H9 (cell line): ENCODE results near the gene MIPEP. TPM values are rescaled to one million over a fixed set of nuclear protein-coding genes. Genes with fewer than 3 reads are reported as not detected.
A peak's percentile ranks its signal among the peaks of the same experiment; 100 is the strongest.
"Not testable (repeated sequence)": the region's sequence is repeated elsewhere in the genome, so short reads cannot be mapped to it uniquely, and the experiment has no call there.

ENCODE experiments used
- DNase-seq: peaks from one replicate; pipeline ENCODE4 v3.0.0-alpha.2; 2017
- H2AFZ ChIP-seq: one replicate; pipeline ENCODE4 v1.6.1; 2013; ENCODE audit warnings: mild to moderate bottlenecking, low read length, control low read depth, moderate library complexity
- H2AK5ac ChIP-seq: 2 replicates; pipeline ENCODE4 v1.6.1; 2013; ENCODE audit warnings: low read length, control low read depth, mixed read lengths; ENCODE audit not compliant: insufficient read length
- H2BK120ac ChIP-seq: one replicate; pipeline ENCODE4 v1.6.1; 2013; ENCODE audit warnings: low read depth, mild to moderate bottlenecking, low read length, control low read depth, inconsistent platforms; ENCODE audit not compliant: poor library complexity, severe bottlenecking
- H2BK12ac ChIP-seq: 2 replicates; pipeline ENCODE4 v1.6.1; 2013; ENCODE audit warnings: low read length, control low read depth, mixed read lengths, low read depth; ENCODE audit not compliant: insufficient read length
- H2BK15ac ChIP-seq: 2 replicates; pipeline ENCODE4 v1.6.1; 2013; ENCODE audit warnings: low read depth, low read length, control low read depth
- H2BK20ac ChIP-seq: one replicate; pipeline ENCODE4 v1.6.1; 2013; ENCODE audit warnings: low read depth, mild to moderate bottlenecking, low read length, control low read depth, inconsistent platforms; ENCODE audit not compliant: poor library complexity, severe bottlenecking
- H2BK5ac ChIP-seq: 2 replicates; pipeline ENCODE4 v1.6.1; 2013; ENCODE audit warnings: low read length, control low read depth, mixed read lengths; ENCODE audit not compliant: insufficient read length
- H3K14ac ChIP-seq: 2 replicates; pipeline ENCODE4 v1.6.1; 2013; ENCODE audit warnings: low read length, control low read depth; ENCODE audit not compliant: insufficient read depth
- H3K18ac ChIP-seq: 2 replicates; pipeline ENCODE4 v1.6.1; 2013; ENCODE audit warnings: low read depth, mild to moderate bottlenecking, mixed read lengths, low read length, control low read depth; ENCODE audit not compliant: insufficient read length
- H3K23ac ChIP-seq: 2 replicates; pipeline ENCODE4 v1.6.1; 2013; ENCODE audit warnings: low read length, control low read depth, mixed read lengths, low read depth; ENCODE audit not compliant: insufficient read length
- H3K23me2 ChIP-seq: 2 replicates; pipeline ENCODE4 v1.6.1; 2013; ENCODE audit warnings: low read depth, mild to moderate bottlenecking, mixed read lengths, low read length, control low read depth; ENCODE audit not compliant: insufficient read length, poor library complexity, severe bottlenecking
- H3K27ac ChIP-seq: 2 replicates; pipeline ENCODE4 v1.5.1; 2013; ENCODE audit warnings: low read length, control low read depth, mixed read lengths, low read depth; ENCODE audit not compliant: insufficient read length
- H3K27me3 ChIP-seq: 2 replicates; pipeline ENCODE4 v1.6.1; 2013; ENCODE audit warnings: low read length, control low read depth, inconsistent platforms; ENCODE audit not compliant: insufficient read depth
- H3K4ac ChIP-seq: 2 replicates; pipeline ENCODE4 v1.6.1; 2013; ENCODE audit warnings: low read depth, mild to moderate bottlenecking, control low read depth, inconsistent platforms, low read length, moderate library complexity
- H3K4me1 ChIP-seq: 2 replicates; pipeline ENCODE4 v1.6.1; 2013; ENCODE audit warnings: low read length, control low read depth, inconsistent platforms; ENCODE audit not compliant: insufficient read depth
- H3K4me2 ChIP-seq: 2 replicates; pipeline ENCODE4 v1.6.1; 2013; ENCODE audit warnings: low read length, control low read depth, mixed read lengths; ENCODE audit not compliant: insufficient read length, insufficient read depth
- H3K56ac ChIP-seq: 2 replicates; pipeline ENCODE4 v1.6.1; 2013; ENCODE audit warnings: low read depth, mild to moderate bottlenecking, mixed read lengths, low read length, control low read depth; ENCODE audit not compliant: insufficient read length
- H3K79me1 ChIP-seq: 2 replicates; pipeline ENCODE4 v1.6.1; 2013; ENCODE audit warnings: low read depth, mild to moderate bottlenecking, moderate library complexity, low read length, control low read depth, inconsistent platforms; ENCODE audit not compliant: insufficient read depth, poor library complexity, severe bottlenecking
- H3K79me2 ChIP-seq: 2 replicates; pipeline ENCODE4 v1.6.1; 2013; ENCODE audit warnings: low read length, control low read depth, inconsistent platforms; ENCODE audit not compliant: insufficient read depth
- H3K9ac ChIP-seq: 2 replicates; pipeline ENCODE4 v1.6.1; 2013; ENCODE audit warnings: low read length, control low read depth, mixed read lengths; ENCODE audit not compliant: insufficient read length; ENCODE audit errors: extremely low read depth
- H3K9me3 ChIP-seq: one replicate; pipeline ENCODE4 v1.6.1; 2013; ENCODE audit warnings: low read depth, low read length, inconsistent platforms; ENCODE audit not compliant: control insufficient read depth
- H3T11ph ChIP-seq: one replicate; pipeline ENCODE4 v1.6.1; 2013; ENCODE audit warnings: mild to moderate bottlenecking, low read length, control low read depth, inconsistent platforms
- H4K20me1 ChIP-seq: one replicate; pipeline ENCODE4 v1.6.1; 2013; ENCODE audit not compliant: control insufficient read depth, insufficient read length, insufficient read depth
- H4K5ac ChIP-seq: 2 replicates; pipeline ENCODE4 v1.6.1; 2013; ENCODE audit warnings: low read depth, mild to moderate bottlenecking, mixed read lengths, low read length, control low read depth; ENCODE audit not compliant: insufficient read length
- H4K8ac ChIP-seq: replicated peaks from 2 replicates; pipeline ENCODE4 v1.6.1; 2013; ENCODE audit warnings: low read length, control low read depth, mixed read lengths, low read depth; ENCODE audit not compliant: insufficient read length
- H4K91ac ChIP-seq: 2 replicates; pipeline ENCODE4 v1.6.1; 2013; ENCODE audit warnings: low read depth, mild to moderate bottlenecking, moderate library complexity, mixed read lengths, low read length, control low read depth; ENCODE audit not compliant: insufficient read length
- H3K27ac Mint-ChIP-seq, 3 experiments: 2 replicates in 2 of 3; 3 replicates in 1 of 3; pipeline ENCODE4 v1.8.0; 2020 to 2021; ENCODE audit warnings: mixed read lengths in 3 of 3, mild to moderate bottlenecking in 1 of 3, moderate library complexity in 1 of 3
- H3K27me3 Mint-ChIP-seq: 2 replicates; pipeline ENCODE4 v1.8.0; 2021; ENCODE audit warnings: low read depth, mild to moderate bottlenecking, moderate library complexity, mixed read lengths
- H3K36me3 Mint-ChIP-seq, 3 experiments: 2 replicates in 2 of 3; 3 replicates in 1 of 3; pipeline ENCODE4 v1.8.0; 2020 to 2021; ENCODE audit warnings: low read depth in 3 of 3, mixed read lengths in 3 of 3; ENCODE audit not compliant: insufficient read depth in 1 of 3
- H3K4me1 Mint-ChIP-seq, 2 experiments: 2 replicates each; pipeline ENCODE4 v1.8.0; 2020; ENCODE audit warnings: mixed read lengths in 2 of 2
- H3K4me3 Mint-ChIP-seq, 2 experiments: 2 replicates in 1 of 2; 3 replicates in 1 of 2; pipeline ENCODE4 v1.8.0; 2020 to 2021; ENCODE audit warnings: mild to moderate bottlenecking in 2 of 2, mixed read lengths in 2 of 2, moderate library complexity in 1 of 2
- H3K9me3 Mint-ChIP-seq, 2 experiments: 2 replicates in 1 of 2; 3 replicates in 1 of 2; pipeline ENCODE4 v1.8.0; 2020; ENCODE audit warnings: mild to moderate bottlenecking in 2 of 2, mixed read lengths in 2 of 2, moderate library complexity in 1 of 2
- WGBS: extraction: QIAGEN DNeasy Blood & Tissue Kit; methylation state at CpG from one replicate; pipeline ENCODE4 v1.1.7; 2013; ENCODE audit warnings: missing lambda C conversion rate, low lambda C conversion rate, mixed read lengths; ENCODE audit not compliant: insufficient read length; ENCODE audit errors: extremely low coverage; 5-methylcytosine and 5-hydroxymethylcytosine counted together
- total RNA-seq: library from RNA; stranded (reverse); gene quantifications from 2 replicates; pipeline ENCODE4 v1.2.1, GENCODE V29; 2021
- TF ChIP-seq, protein P1 (sequence below): fragments of 200-600 bp; sonication (generic); conservative IDR thresholded peaks from 3 replicates; pipeline ENCODE4 v1.8.0; 2021; ENCODE audit warnings: antibody characterized with exemption, mild to moderate bottlenecking

The MIPEP gene
- total RNA-seq, 1 experiment from 2014 or later = 18.5 TPM

- H3T11ph ChIP-seq = no peak overlapping the region
- no peak overlapping the region for H4K5ac ChIP-seq
- TF ChIP-seq, protein P1, sequence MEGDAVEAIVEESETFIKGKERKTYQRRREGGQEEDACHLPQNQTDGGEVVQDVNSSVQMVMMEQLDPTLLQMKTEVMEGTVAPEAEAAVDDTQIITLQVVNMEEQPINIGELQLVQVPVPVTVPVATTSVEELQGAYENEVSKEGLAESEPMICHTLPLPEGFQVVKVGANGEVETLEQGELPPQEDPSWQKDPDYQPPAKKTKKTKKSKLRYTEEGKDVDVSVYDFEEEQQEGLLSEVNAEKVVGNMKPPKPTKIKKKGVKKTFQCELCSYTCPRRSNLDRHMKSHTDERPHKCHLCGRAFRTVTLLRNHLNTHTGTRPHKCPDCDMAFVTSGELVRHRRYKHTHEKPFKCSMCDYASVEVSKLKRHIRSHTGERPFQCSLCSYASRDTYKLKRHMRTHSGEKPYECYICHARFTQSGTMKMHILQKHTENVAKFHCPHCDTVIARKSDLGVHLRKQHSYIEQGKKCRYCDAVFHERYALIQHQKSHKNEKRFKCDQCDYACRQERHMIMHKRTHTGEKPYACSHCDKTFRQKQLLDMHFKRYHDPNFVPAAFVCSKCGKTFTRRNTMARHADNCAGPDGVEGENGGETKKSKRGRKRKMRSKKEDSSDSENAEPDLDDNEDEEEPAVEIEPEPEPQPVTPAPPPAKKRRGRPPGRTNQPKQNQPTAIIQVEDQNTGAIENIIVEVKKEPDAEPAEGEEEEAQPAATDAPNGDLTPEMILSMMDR = no peak
- no peaks in the 10 kb centered on the region for H3K9me3 ChIP-seq
- H3K4ac ChIP-seq = no peak overlapping the region
- no peak overlapping the region for H3K56ac ChIP-seq
- H2BK5ac ChIP-seq = no peak overlapping the region
- no peak overlapping the region for H3K27ac ChIP-seq
- Mint-ChIP-seq H3K27ac (no peak overlapping the region), H3K4me1 (peaks cover 5 to 7% of the 10 kb centered on the region in 2 experiments), H3K27me3 (no peaks in the 10 kb centered on the region), H3K4me3 (no peak overlapping the region), H3K36me3 (peaks cover 10 to 33% (median 32%) of the 10 kb centered on the region in 3 experiments; a peak in 6 of 7 replicates), H3K9me3 (no peaks in the 10 kb centered on the region)
- no peak overlapping the region for H2AK5ac ChIP-seq
- no peak overlapping the region for H2BK20ac ChIP-seq
- WGBS = no CpG with 5 or more reads among the region's 4 CpGs
- no peak overlapping the region for H3K18ac ChIP-seq
- no peak overlapping the region for H3K23ac ChIP-seq
- no peak overlapping the region for H2AFZ ChIP-seq
- H2BK15ac ChIP-seq = no peak overlapping the region
- H4K20me1 ChIP-seq = no peaks in the 10 kb centered on the region
- no peak overlapping the region for H3K9ac ChIP-seq
- no peaks in the 10 kb centered on the region for H3K4me1 ChIP-seq
- H3K79me2 ChIP-seq = no peaks in the 10 kb centered on the region
- H3K4me2 ChIP-seq = no peak overlapping the region
- no peak overlapping the region for H4K8ac ChIP-seq
- no peak overlapping the region for H3K14ac ChIP-seq
- H4K91ac ChIP-seq = no peak overlapping the region
- H2BK120ac ChIP-seq = no peak overlapping the region
- no peaks in the 10 kb centered on the region for H3K27me3 ChIP-seq
- H2BK12ac ChIP-seq = no peak overlapping the region
- H3K23me2 ChIP-seq = peaks cover under 1% of the 10 kb centered on the region
- DNase-seq = no peak
- no peaks in the 10 kb centered on the region for H3K79me1 ChIP-seq
Observed at GRCh38 chr13:23883255-23883654, 5.9 kb downstream of the MIPEP start.

DNA sequence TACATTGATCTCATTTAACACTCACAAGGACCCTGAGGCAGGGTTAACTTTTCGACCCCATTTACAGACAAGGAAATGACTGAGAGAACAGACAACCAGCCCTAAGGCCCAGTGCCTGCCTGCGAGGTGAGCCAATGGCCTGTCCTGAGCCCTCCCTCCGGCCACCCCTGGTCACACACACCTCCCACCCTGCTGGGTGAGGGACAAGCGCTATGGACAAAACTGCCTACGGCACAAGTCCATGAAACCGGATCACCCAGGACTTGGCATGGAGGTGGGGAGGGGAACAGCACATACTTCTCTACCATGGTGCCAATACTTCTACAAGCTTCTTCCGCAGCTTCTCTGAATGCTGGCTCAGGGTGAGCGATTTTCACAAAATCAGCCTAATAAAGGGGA, 7.8 kb downstream of the MIPEP start:
- H3K27me3 ChIP-seq, H3K27ac ChIP-seq, H2AK5ac ChIP-seq, H3K9me3 ChIP-seq, H3K14ac ChIP-seq, H3K79me1 ChIP-seq, H2BK120ac ChIP-seq, H2BK20ac ChIP-seq, H3K18ac ChIP-seq, H4K8ac ChIP-seq, H4K20me1 ChIP-seq, H2AFZ ChIP-seq, H3K4me2 ChIP-seq, H3T11ph ChIP-seq, H3K4me3 Mint-ChIP-seq, H3K9ac ChIP-seq, H3K4ac ChIP-seq, H3K23me2 ChIP-seq, H3K9me3 Mint-ChIP-seq, H3K79me2 ChIP-seq, DNase-seq, H3K4me1 Mint-ChIP-seq, H2BK15ac ChIP-seq, H3K27me3 Mint-ChIP-seq, H3K23ac ChIP-seq, H3K56ac ChIP-seq, H4K5ac ChIP-seq, H2BK5ac ChIP-seq, H4K91ac ChIP-seq, H3K4me1 ChIP-seq, H2BK12ac ChIP-seq: not testable (repeated sequence)
- peaks cover 10 to 33% (median 32%) of the 10 kb centered on the region in 3 experiments; a peak in 6 of 7 replicates for H3K36me3 Mint-ChIP-seq
- WGBS = no CpG with 5 or more reads among the region's 8 CpGs
- H3K27ac Mint-ChIP-seq = peak overlapping the region in 2 of 3 experiments; percentile 11 to 18; a peak in 2 of 7 replicates
